K562 (cell line): ENCODE data around the gene ANGEL2. TPM values are rescaled to one million over a fixed set of nuclear protein-coding genes. Genes with fewer than 3 reads are reported as not detected.

Experiments
- ATAC-seq: fragments of 200-7000 bp; cut with Tn5 transposase; 3 replicates; pipeline ENCODE4 v1.9.1; 2020; ENCODE audit warnings: moderate library complexity
- BruUV-seq: library from RNA; stranded (reverse); fragments of 400-500 nt; replicated peaks from 2 replicates; lab custom pipeline; 2021; lab: Mats Ljungman, UMichigan
- CTCF ChIA-PET: fragments of 300-600 bp; formaldehyde crosslinking; extraction: SDS; loops from one replicate; lab custom pipeline; 2021; ENCODE audit warnings: low intra/inter-chr PET ratio; lab: Yijun Ruan, JAX
- POLR2A ChIA-PET: fragments of 300-600, 350-650 bp; sonication (Branson Sonifier 250); formaldehyde crosslinking; extraction: SDS; loops from one replicate; lab custom pipeline; 2021; ENCODE audit warnings: antibody characterized with exemption, inconsistent platforms; lab: Yijun Ruan, JAX
- DNase-seq, 4 experiments: peaks; one replicate each; pipeline versions ENCODE4 v3.0.0 to v3.0.0-alpha.2; 2011 to 2018; ENCODE audit warnings: low spot score in 3 of 4, mixed read lengths in 3 of 4; ENCODE audit errors: extremely low read depth in 1 of 4
- FAIRE-seq: peaks from 2 replicates; lab custom pipeline; 2011; peaks lifted over from hg19 to GRCh38; lab: Jason Lieb, UNC
- H2AFZ ChIP-seq: 2 replicates; pipeline ENCODE4 v1.6.0; 2011; ENCODE audit warnings: low read depth, low read length, control low read depth, inconsistent platforms
- H3K27ac ChIP-seq: fragments of 200-600 bp; 3 replicates; pipeline ENCODE4 v1.8.0; 2011; ENCODE audit warnings: low read depth, mild to moderate bottlenecking, control low read depth, inconsistent platforms, low read length, moderate library complexity, mixed read lengths; ENCODE audit errors: extremely low read depth
- H3K27me3 ChIP-seq, 2 experiments: fragments of 300-600 bp in 1 of 2; 2 replicates in 1 of 2; 3 replicates in 1 of 2; pipeline versions ENCODE4 v1.6.0 to v1.8.0; 2011; ENCODE audit warnings: inconsistent platforms in 2 of 2, low read length in 2 of 2, mild to moderate bottlenecking in 1 of 2, mixed read lengths in 1 of 2, moderate library complexity in 1 of 2; ENCODE audit not compliant: control insufficient read depth in 2 of 2, insufficient read depth in 2 of 2
- H3K36me3 ChIP-seq: fragments of 300-600 bp; 3 replicates; pipeline ENCODE4 v1.8.0; 2011; ENCODE audit warnings: mild to moderate bottlenecking, low read length, inconsistent platforms; ENCODE audit not compliant: control insufficient read depth, insufficient read depth
- H3K4me1 ChIP-seq, 2 experiments: fragments of 200-600 bp in 1 of 2; replicated peaks in 1 of 2; 2 replicates in 1 of 2; 3 replicates in 1 of 2; pipeline versions ENCODE4 v1.5.1 to v1.8.0; 2011; ENCODE audit warnings: inconsistent platforms in 2 of 2, low read length in 2 of 2, mild to moderate bottlenecking in 1 of 2, mixed read lengths in 1 of 2, moderate library complexity in 1 of 2; ENCODE audit not compliant: control insufficient read depth in 2 of 2, insufficient read depth in 2 of 2
- H3K4me2 ChIP-seq: 2 replicates; pipeline ENCODE4 v1.6.1; 2011; ENCODE audit warnings: low read length, control low read depth, inconsistent platforms, mixed read lengths; ENCODE audit not compliant: insufficient read depth
- H3K4me3 ChIP-seq: fragments of 200-600 bp; sonication (generic), shearing (Covaris generic); 2 replicates; pipeline ENCODE4 v1.5.1; 2016; ENCODE audit warnings: control low read depth, inconsistent platforms
- H3K79me2 ChIP-seq: fragments of 200-600 bp; 3 replicates; pipeline ENCODE4 v1.8.0; 2011; ENCODE audit warnings: low read length, inconsistent platforms; ENCODE audit not compliant: control insufficient read depth, insufficient read depth
- H3K9ac ChIP-seq, 2 experiments: 2 replicates each; pipeline versions ENCODE4 v1.6.0 to v1.6.1; 2011; ENCODE audit warnings: low read depth in 2 of 2, low read length in 2 of 2, control low read depth in 1 of 2, inconsistent platforms in 1 of 2, mild to moderate bottlenecking in 1 of 2, mixed read lengths in 1 of 2; ENCODE audit not compliant: insufficient read depth in 1 of 2
- H3K9me1 ChIP-seq: one replicate; pipeline ENCODE4 v1.6.0; 2011; ENCODE audit warnings: inconsistent platforms, mild to moderate bottlenecking, low read length, moderate library complexity; ENCODE audit not compliant: control insufficient read depth, insufficient read depth
- H3K9me3 ChIP-seq: replicated peaks from 2 replicates; pipeline ENCODE4 v1.5.1; 2011; ENCODE audit warnings: low read depth, low read length, inconsistent platforms; ENCODE audit not compliant: control insufficient read depth, insufficient read depth
- H4K20me1 ChIP-seq: replicated peaks from 2 replicates; pipeline ENCODE4 v1.6.1; 2011; ENCODE audit warnings: low read length, inconsistent platforms, mixed read lengths; ENCODE audit not compliant: control insufficient read depth, insufficient read depth
- ARID3A ChIP-seq: IDR thresholded peaks from 2 replicates; pipeline ENCODE4 v1.6.1; 2012; ENCODE audit warnings: low read depth, low read length, improper control_type of control experiment, borderline replicate concordance
- ATF7 ChIP-seq: fragments of 450-650 bp; IDR thresholded peaks from 2 replicates; pipeline ENCODE4 v1.7.1; 2014; ENCODE audit warnings: mild to moderate bottlenecking, moderate library complexity
- BCLAF1 ChIP-seq, 2 experiments: fragments of 450-650 bp in 1 of 2; IDR thresholded peaks; 2 replicates each; pipeline ENCODE4 v1.6.1; 2011 to 2017; ENCODE audit warnings: low read depth in 2 of 2, antibody characterized with exemption in 1 of 2, borderline replicate concordance in 1 of 2, low read length in 1 of 2, mild to moderate bottlenecking in 1 of 2, mixed read lengths in 1 of 2; ENCODE audit not compliant: control insufficient read depth in 1 of 2
- BMI1 ChIP-seq: fragments of 150-350 bp; IDR thresholded peaks from 2 replicates; pipeline ENCODE4 v1.6.1; 2014; ENCODE audit warnings: low read length
- CREB1 ChIP-seq, 2 experiments: sonication (generic) in 1 of 2; formaldehyde crosslinking in 1 of 2; IDR thresholded peaks; 2 replicates each; pipeline versions ENCODE4 v1.6.1 to v1.8.0; 2012 to 2022; ENCODE audit warnings: inconsistent platforms in 1 of 2, mild to moderate bottlenecking in 1 of 2, missing genetic modification reagents in 1 of 2, moderate library complexity in 1 of 2
- E2F1 ChIP-seq: sonication (generic); formaldehyde crosslinking; IDR thresholded peaks from 2 replicates; pipeline ENCODE4 v1.8.1; 2023; ENCODE audit warnings: mild to moderate bottlenecking, missing genetic modification reagents, moderate library complexity
- FOXK2 ChIP-seq, 2 experiments: fragments of 450-650 bp; IDR thresholded peaks in 1 of 2; conservative IDR thresholded peaks in 1 of 2; 2 replicates each; pipeline ENCODE4 v1.6.1; 2016; ENCODE audit warnings: low read depth in 2 of 2, mild to moderate bottlenecking in 1 of 2
- FUS ChIP-seq: fragments of 200-400 bp; formaldehyde crosslinking; optimal IDR thresholded peaks from 2 replicates; pipeline ENCODE3; 2017; ENCODE audit warnings: low read depth, low read length
- HDAC3 ChIP-seq: fragments of 450-650 bp; IDR thresholded peaks from 2 replicates; pipeline ENCODE4 v1.6.1; 2018; ENCODE audit warnings: borderline replicate concordance, mild to moderate bottlenecking, moderate library complexity; ENCODE audit not compliant: partially characterized antibody
- ZBTB2 ChIP-seq: fragments of 450-650 bp; IDR thresholded peaks from 2 replicates; pipeline ENCODE4 v1.6.1; 2016; ENCODE audit warnings: antibody characterized with exemption
- ZFP36 ChIP-seq: fragments of 150-350 bp; IDR thresholded peaks from 2 replicates; pipeline ENCODE4 v1.6.1; 2018; ENCODE audit warnings: low read length, low read depth; ENCODE audit not compliant: partially characterized antibody
- ZNF764 ChIP-seq: fragments of 250-450 bp; sonication (Bioruptor Pico); IDR thresholded peaks from 2 replicates; pipeline ENCODE4 v1.4.0; 2020; ENCODE audit warnings: low read depth, mild to moderate bottlenecking, moderate library complexity
- WGBS: fragments of 100-300 bp; shearing (Covaris generic); methylation state at CpG from one replicate; pipeline ENCODE4 v1.1.6; 2016; ENCODE audit warnings: low coverage, mixed read lengths; ENCODE audit not compliant: insufficient coverage; ENCODE audit errors: missing lambda C conversion rate; 5-methylcytosine and 5-hydroxymethylcytosine counted together
- in situ Hi-C: fragments of 300-500 bp; cut with MboI; formaldehyde crosslinking; loops from 4 replicates; pipeline ENCODE4 v1.15.0; 2018; ENCODE audit warnings: inconsistent platforms, mixed read lengths
- intact Hi-C: fragments of 100-400 bp; cut with micrococcal nuclease; formaldehyde crosslinking; loops from 2 replicates; pipeline ENCODE4 v1.14.2; 2022
- polyA plus RNA-seq, 8 experiments: library from polyadenylated mRNA; depleted of rRNA in 4 of 8; stranded (reverse) in 5 of 8; unstranded in 3 of 8; fragments of >200 nt; fragmentation: Nextera tagmentation in 2 of 8; fragmentation: Illumina TruSeq in 1 of 8; extraction: Ambion mirVana in 2 of 8; extraction: Trizol in 1 of 8; gene quantifications; 2 replicates each; pipeline versions ENCODE4 v1.2.1 to v1.2.3, GENCODE V29; 2011 to 2014; ENCODE audit warnings: inconsistent platforms in 1 of 8, missing spikeins in 1 of 8
- total RNA-seq, 7 experiments: library from RNA; depleted of rRNA in 6 of 7; stranded (reverse); fragments of >200 nt in 6 of 7; fragmentation: Illumina TruSeq in 2 of 7; extraction: Trizol in 2 of 7; gene quantifications; 2 replicates each; pipeline versions ENCODE4 v1.2.1 to v1.2.3, GENCODE V29; 2011 to 2021; ENCODE audit warnings: low replicate concordance in 1 of 7

ANGEL2 gene
- total and polyA plus RNA-seq, 9 of the 15 experiments (the other 6 are each of a cell fraction or from before 2014, with no cell fraction given) = 6.8 to 34.6 (median 26.2) TPM

- Histone ChIP-seq H3K27me3 (no peaks in the 10 kb centered on the region), H3K4me3 (no peak overlapping the region), H3K79me2 (peaks cover 35% of the 10 kb centered on the region), H3K9me3 (no peaks in the 10 kb centered on the region), H3K4me1 (peaks cover 42 to 63% of the 10 kb centered on the region in 2 experiments), H2AFZ (peak overlapping the region; percentile 77), H3K9me1 (no peaks in the 10 kb centered on the region), H3K4me2 (peak overlapping the region; percentile 40; the same call in 1 of the 2 replicates), H3K27ac (peak overlapping the region; percentile 71), H3K36me3 (peaks cover 3% of the 10 kb centered on the region; the same call in 1 of the 3 replicates), H3K9ac (peak overlapping the region in 1 of 2 experiments; percentile 40; a peak in 2 of 4 replicates), H4K20me1 (no peaks in the 10 kb centered on the region)
- ChIA-PET POLR2A (no interaction called here), CTCF (interaction anchor here (0.6 kb wide), 1 partner anchor 15 kb away, joined by 5 read pairs; no protein-coding TSS in a partner anchor)
- no peak for ATAC-seq
- DNase-seq = no peak
- 0% methylated on average over 1 of the region's 1 CpG for WGBS
- intact Hi-C loops = no loop called here
- in situ Hi-C loops = no loop called here
- BruUV-seq = no TSS peak
- no peak for FAIRE-seq
- peak; percentile 49; the same call in 1 of the 2 replicates for TF ChIP-seq ATF7
- TF ChIP-seq ZBTB2 = peak; percentile 39; the same call in 1 of the 2 replicates
- TF ChIP-seq ZNF764 (CRISPR knock-in tag) = no peak
- TF ChIP-seq E2F1 (CRISPR knock-in tag) = no peak
- no peak for TF ChIP-seq CREB1 (IDR thresholded peaks at IDR 0.05)
- TF ChIP-seq CREB1 (CRISPR knock-in tag; IDR thresholded peaks at IDR 0.05) = no peak
- no peak for TF ChIP-seq BMI1
- TF ChIP-seq FUS = no peak
- no peak for TF ChIP-seq BCLAF1 (IDR thresholded peaks at IDR 0.05; ENCODE audit: borderline replicate concordance in 1 of 2, control insufficient read depth in 1 of 2, low read depth in 2 of 2, low read length in 1 of 2)
- TF ChIP-seq ZFP36 = no peak
- TF ChIP-seq HDAC3 = peak; percentile 44
- 0 out of 4 replicates have a peak, but pooled peaks have one; percentile 21 to 33 for TF ChIP-seq FOXK2 (conservative IDR thresholded peaks at IDR 0.05 in 1 of 2, IDR thresholded peaks at IDR 0.05 in 1 of 2; ENCODE audit: low read depth in 2 of 2)
- TF ChIP-seq ARID3A = no peak
Measured at GRCh38 chr1:213049232-213049631, 33.6 kb upstream of the ANGEL2 start.
